GM23338 (cell line): ENCODE data around the gene CDC45. TPM values are rescaled to one million over a fixed set of nuclear protein-coding genes. Genes with fewer than 3 reads are reported as not detected.

Source experiments
- ATAC-seq: fragments of 200-7000 bp; cut with Tn5 transposase; 3 replicates; pipeline ENCODE4 v1.9.1; 2020
- DNase-seq: peaks from one replicate; pipeline ENCODE4 v3.0.0-alpha.2; 2015; ENCODE audit warnings: low spot score
- H2AFZ ChIP-seq: fragments of 200-600 bp; sonication (generic); 2 replicates; pipeline ENCODE4 v1.8.0; 2016; ENCODE audit warnings: antibody characterized with exemption, mild to moderate bottlenecking, moderate library complexity
- H3F3A ChIP-seq: fragments of 200-600 bp; sonication (generic); replicated peaks from 2 replicates; pipeline ENCODE4 v1.8.0; 2017; ENCODE audit warnings: antibody characterized with exemption, mixed run types, low read depth
- H3K27ac ChIP-seq: fragments of 200-600 bp; sonication (generic); 2 replicates; pipeline ENCODE4 v1.6.1; 2016; ENCODE audit warnings: low read depth
- H3K27me3 ChIP-seq: fragments of 200-600 bp; sonication (generic); 2 replicates; pipeline ENCODE4 v1.8.0; 2016; ENCODE audit warnings: mild to moderate bottlenecking, mixed run types, moderate library complexity; ENCODE audit not compliant: insufficient read depth
- H3K36me3 ChIP-seq: fragments of 200-600 bp; sonication (generic); 2 replicates; pipeline ENCODE4 v1.8.0; 2016; ENCODE audit warnings: mild to moderate bottlenecking; ENCODE audit not compliant: insufficient read depth
- H3K4me1 ChIP-seq: fragments of 200-600 bp; sonication (generic); 2 replicates; pipeline ENCODE4 v1.8.0; 2016; ENCODE audit warnings: mild to moderate bottlenecking, moderate library complexity; ENCODE audit not compliant: insufficient read depth
- H3K4me2 ChIP-seq: fragments of 200-600 bp; sonication (generic); 2 replicates; pipeline ENCODE4 v1.7.1; 2017; ENCODE audit warnings: mixed run types
- H3K4me3 ChIP-seq: fragments of 200-600 bp; sonication (generic); 2 replicates; pipeline ENCODE4 v1.6.1; 2016; ENCODE audit warnings: mixed run types
- H3K79me2 ChIP-seq: fragments of 200-600 bp; sonication (generic); replicated peaks from 2 replicates; pipeline ENCODE4 v1.8.0; 2017; ENCODE audit warnings: mild to moderate bottlenecking; ENCODE audit not compliant: insufficient read depth
- H3K9me2 ChIP-seq: fragments of 200-600 bp; sonication (generic); 2 replicates; pipeline ENCODE4 v1.8.0; 2017; ENCODE audit not compliant: insufficient read depth
- H4K20me1 ChIP-seq: fragments of 200-600 bp; sonication (generic); replicated peaks from 2 replicates; pipeline ENCODE4 v1.8.0; 2017; ENCODE audit warnings: mild to moderate bottlenecking; ENCODE audit not compliant: insufficient read depth
- H3K27ac Mint-ChIP-seq: 2 replicates; pipeline ENCODE4 v1.8.0; 2020; ENCODE audit warnings: inconsistent platforms, mild to moderate bottlenecking, moderate library complexity, mixed read lengths
- H3K27me3 Mint-ChIP-seq: 3 replicates; pipeline ENCODE4 v1.8.0; 2022; ENCODE audit warnings: low read depth, mild to moderate bottlenecking, moderate library complexity, mixed read lengths, inconsistent platforms; ENCODE audit not compliant: insufficient read depth, poor library complexity
- H3K36me3 Mint-ChIP-seq: 3 replicates; pipeline ENCODE4 v1.8.0; 2021; ENCODE audit warnings: low read depth, mild to moderate bottlenecking, inconsistent platforms, moderate library complexity, mixed read lengths
- H3K4me1 Mint-ChIP-seq: 3 replicates; pipeline ENCODE4 v1.8.0; 2020; ENCODE audit warnings: mild to moderate bottlenecking, inconsistent platforms, mixed read lengths
- H3K4me3 Mint-ChIP-seq: 3 replicates; pipeline ENCODE4 v1.8.0; 2021; ENCODE audit warnings: moderate library complexity, mild to moderate bottlenecking, inconsistent platforms, mixed read lengths
- H3K9me3 Mint-ChIP-seq: 3 replicates; pipeline ENCODE4 v1.8.0; 2020; ENCODE audit warnings: moderate library complexity, mild to moderate bottlenecking, inconsistent platforms, mixed read lengths
- CREB1 ChIP-seq: fragments of 250-450 bp; sonication (Bioruptor Pico); IDR thresholded peaks from 2 replicates; pipeline ENCODE4 v1.5.0; 2020; ENCODE audit warnings: low read depth, mild to moderate bottlenecking, moderate library complexity
- CTCF ChIP-seq, 2 experiments: fragments of 200-600 bp in 1 of 2; sonication (generic) in 1 of 2; conservative IDR thresholded peaks; 2 replicates each; pipeline versions ENCODE4 v1.5.1 to v1.6.1; 2016 to 2017; ENCODE audit warnings: antibody characterized with exemption in 2 of 2, low read depth in 2 of 2, mild to moderate bottlenecking in 2 of 2, moderate library complexity in 1 of 2
- ETS1 ChIP-seq: IDR thresholded peaks from 2 replicates; pipeline ENCODE4 v1.6.1; 2016; ENCODE audit warnings: antibody characterized with exemption
- EZH2 ChIP-seq: fragments of 200-600 bp; sonication (generic); IDR thresholded peaks from one replicate; pipeline ENCODE4 v1.8.0; 2017; ENCODE audit warnings: antibody characterized with exemption, mild to moderate bottlenecking, low read depth; ENCODE audit not compliant: unreplicated experiment
- JUNB ChIP-seq: IDR thresholded peaks from one replicate; pipeline ENCODE4 v1.6.1; 2016; ENCODE audit warnings: antibody characterized with exemption; ENCODE audit not compliant: unreplicated experiment
- NANOG ChIP-seq: IDR thresholded peaks from 2 replicates; pipeline ENCODE4 v1.6.1; 2016; ENCODE audit warnings: antibody characterized with exemption, borderline replicate concordance
- POLR2AphosphoS5 ChIP-seq: IDR thresholded peaks from 2 replicates; pipeline ENCODE4 v1.6.1; 2016; ENCODE audit warnings: antibody characterized with exemption, low read depth
- REST ChIP-seq: IDR thresholded peaks from one replicate; pipeline ENCODE4 v1.6.1; 2018; ENCODE audit warnings: antibody characterized with exemption; ENCODE audit not compliant: unreplicated experiment
- STAT1 ChIP-seq: IDR thresholded peaks from one replicate; pipeline ENCODE4 v1.6.1; 2016; ENCODE audit warnings: antibody characterized with exemption; ENCODE audit not compliant: unreplicated experiment
- ZNF114 ChIP-seq: fragments of 250-450 bp; sonication (Bioruptor Pico); IDR thresholded peaks from 2 replicates; pipeline ENCODE4 v1.5.0; 2020; ENCODE audit warnings: mild to moderate bottlenecking, moderate library complexity
- polyA plus RNA-seq: library from polyadenylated mRNA; unstranded; fragments of >200 nt; fragmentation: Nextera tagmentation; extraction: Ambion mirVana; gene quantifications from 2 replicates; pipeline ENCODE4 v1.2.1, GENCODE V29; 2016
- total RNA-seq: library from RNA; depleted of rRNA; stranded (reverse); fragments of >200 nt; shearing (Covaris generic); gene quantifications from 2 replicates; pipeline ENCODE4 v1.2.3, GENCODE V29; 2014

Gene CDC45
- total and polyA plus RNA-seq, 2 experiments from 2014 or later = 29.0 to 30.3 TPM

GRCh38 chr22:19536564-19536963, 56.8 kb downstream of the CDC45 start:
- Histone ChIP-seq H3K9me2 (no peaks in the 10 kb centered on the region), H3K36me3 (no peaks in the 10 kb centered on the region), H3K4me2 (no peak overlapping the region), H3K4me3 (no peak overlapping the region), H3K4me1 (peaks cover 5% of the 10 kb centered on the region; the same call in 1 of the 2 replicates), H2AFZ (no peak overlapping the region), H3F3A (no peaks in the 10 kb centered on the region), H3K79me2 (no peaks in the 10 kb centered on the region), H3K27ac (no peak overlapping the region), H4K20me1 (no peaks in the 10 kb centered on the region; the same call in 1 of the 2 replicates), H3K27me3 (no peaks in the 10 kb centered on the region)
- no peak overlapping the region for H3K4me3 Mint-ChIP-seq
- H3K9me3 Mint-ChIP-seq = no peaks in the 10 kb centered on the region
- DNase-seq (no peak), ATAC-seq (no peak)
- H3K27ac Mint-ChIP-seq = no peak overlapping the region
- no peaks in the 10 kb centered on the region for H3K36me3 Mint-ChIP-seq
- H3K4me1 Mint-ChIP-seq = no peaks in the 10 kb centered on the region
- TF ChIP-seq STAT1 = no peak
- no peak for TF ChIP-seq JUNB
- no peak for TF ChIP-seq CREB1 (CRISPR knock-in tag)
- no peak for TF ChIP-seq CTCF (conservative IDR thresholded peaks at IDR 0.05; ENCODE audit: low read depth in 2 of 2)
- no peak for TF ChIP-seq NANOG
- TF ChIP-seq REST = no peak
- TF ChIP-seq ETS1 = no peak
- no peak for TF ChIP-seq ZNF114 (CRISPR knock-in tag)
- TF ChIP-seq POLR2AphosphoS5 = no peak
- TF ChIP-seq EZH2 = no peak
- H3K27me3 Mint-ChIP-seq = peaks cover 4% of the 10 kb centered on the region
